BLaER1 treated with 17β-estradiol and CSF1 and Interleukin-3, amounts not matched to agents 10 nM and 100 nM (cell line): ENCODE data around the gene E2F3.

Source experiments
- H3K27ac ChIP-seq, 11 experiments: shearing (Covaris generic); formaldehyde crosslinking; 2 replicates each; pipeline ENCODE4 v1.8.1; 2022
- H3K27me3 ChIP-seq, 11 experiments: shearing (Covaris generic); formaldehyde crosslinking; 2 replicates each; pipeline ENCODE4 v1.8.1; 2022
- H3K36me3 ChIP-seq, 11 experiments: shearing (Covaris generic); formaldehyde crosslinking; 2 replicates each; pipeline ENCODE4 v1.8.1; 2022
- H3K4me1 ChIP-seq, 10 experiments: shearing (Covaris generic); formaldehyde crosslinking; 2 replicates each; pipeline ENCODE4 v1.8.1; 2022
- H3K4me2 ChIP-seq, 11 experiments: shearing (Covaris generic); formaldehyde crosslinking; 2 replicates each; pipeline ENCODE4 v1.8.1; 2022
- H3K4me3 ChIP-seq, 10 experiments: shearing (Covaris generic); formaldehyde crosslinking; 2 replicates each; pipeline ENCODE4 v1.8.1; 2022
- H3K9ac ChIP-seq, 11 experiments: shearing (Covaris generic); formaldehyde crosslinking; 2 replicates each; pipeline ENCODE4 v1.8.1; 2022
- H3K9me3 ChIP-seq, 11 experiments: shearing (Covaris generic); formaldehyde crosslinking; replicated peaks in 1 of 11; 2 replicates each; pipeline ENCODE4 v1.8.1; 2022
- H4K20me1 ChIP-seq, 11 experiments: shearing (Covaris generic); formaldehyde crosslinking; 2 replicates each; pipeline ENCODE4 v1.8.1; 2022
- Cebpa-rat ChIP-seq, 11 experiments: shearing (Covaris generic); IDR thresholded peaks; 2 replicates each; pipeline ENCODE4 v1.8.1; 2022

The E2F3 gene

DNA sequence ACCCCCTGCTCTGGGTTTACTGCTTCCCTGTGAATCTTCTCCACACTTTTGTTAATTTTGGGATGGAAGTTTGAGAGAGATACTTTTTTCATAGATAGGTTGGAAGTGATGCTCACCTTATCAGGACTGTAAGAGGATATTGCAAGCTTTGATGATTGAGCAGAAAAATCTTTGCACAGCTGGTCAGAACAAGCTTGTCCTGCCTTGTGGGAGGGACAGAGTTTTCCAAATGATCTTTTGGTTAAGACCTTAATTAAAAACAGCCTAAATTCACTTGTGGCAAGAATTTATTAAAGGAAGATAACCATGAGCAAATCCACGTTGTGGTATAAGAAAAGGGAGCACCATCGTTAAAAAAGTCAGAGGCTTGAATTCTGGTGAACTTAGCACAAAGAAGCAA, 32.2 kb downstream of the E2F3 start:
- Histone ChIP-seq H3K9ac (no peak overlapping the region), H3K27ac (no peak overlapping the region), H3K36me3 (peaks cover 57 to 100% (median 94%) of the 10 kb centered on the region in 11 experiments), H3K4me3 (no peak overlapping the region), H3K4me1 (no peaks in the 10 kb centered on the region), H4K20me1 (peaks cover 67 to 100% (median 94%) of the 10 kb centered on the region in 11 experiments; a peak in 21 of 22 replicates), H3K27me3 (no peaks in the 10 kb centered on the region), H3K4me2 (no peak overlapping the region), H3K9me3 (peaks cover 5 to 42% (median 21%) of the 10 kb centered on the region in 11 experiments; a peak in 17 of 22 replicates)
- TF ChIP-seq Cebpa-rat (IDR thresholded peaks at IDR 0.05): no peak

DNA sequence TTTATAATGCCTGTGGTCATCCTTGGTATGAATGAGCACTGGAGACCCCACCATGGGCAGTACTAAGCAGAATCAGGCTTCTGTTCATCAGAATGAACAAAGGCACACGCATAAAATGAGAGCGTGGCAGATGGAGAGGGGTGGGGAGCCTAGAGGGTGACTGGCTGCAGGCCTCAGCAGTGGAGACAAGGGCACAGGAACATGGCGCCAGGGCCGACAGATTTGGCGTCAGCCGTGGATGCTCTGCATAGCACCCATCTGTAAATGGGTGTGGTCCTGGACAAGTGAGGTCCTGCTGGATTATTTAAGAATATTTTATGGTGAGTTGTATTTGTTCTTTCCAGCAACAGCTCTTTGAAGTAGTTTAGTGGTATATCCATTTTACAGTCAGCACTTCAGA, 33.1 kb downstream of the E2F3 start:
- Histone ChIP-seq H3K4me1 (no peaks in the 10 kb centered on the region), H3K9ac (no peak overlapping the region), H3K27me3 (no peaks in the 10 kb centered on the region), H3K4me3 (no peak overlapping the region), H3K36me3 (peaks cover 66 to 100% (median 95%) of the 10 kb centered on the region in 11 experiments), H3K9me3 (peaks cover 13 to 43% (median 24%) of the 10 kb centered on the region in 11 experiments; a peak in 19 of 22 replicates), H3K27ac (no peak overlapping the region), H3K4me2 (no peak overlapping the region), H4K20me1 (peaks cover 66 to 100% (median 95%) of the 10 kb centered on the region in 11 experiments; a peak in 21 of 22 replicates)
- TF ChIP-seq Cebpa-rat (IDR thresholded peaks at IDR 0.05): no peak

DNA sequence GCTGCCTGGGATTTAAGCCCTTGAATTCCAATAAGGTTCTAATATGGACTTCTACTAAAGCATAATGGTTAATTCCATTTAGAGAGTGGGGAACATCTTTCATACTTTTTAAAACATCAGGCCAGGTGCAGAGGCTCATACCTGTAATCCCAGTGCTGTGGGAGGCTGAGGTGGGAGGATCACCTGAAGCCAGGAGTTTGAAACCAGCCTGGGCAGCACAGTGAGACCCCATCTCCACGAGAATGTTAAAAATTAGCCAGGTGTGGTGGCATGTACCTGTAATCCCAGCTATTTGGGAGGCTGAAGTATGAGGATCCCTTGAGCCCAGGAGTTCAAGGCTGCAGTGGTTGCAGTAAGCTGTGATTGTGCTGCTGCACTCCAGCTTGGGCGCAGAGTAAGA, 35.0 kb downstream of the E2F3 start:
- H3K4me1 ChIP-seq: no peaks in the 10 kb centered on the region
- peaks cover 16 to 42% (median 20%) of the 10 kb centered on the region in 11 experiments; a peak in 19 of 22 replicates for H3K9me3 ChIP-seq
- peaks cover 70 to 100% (median 96%) of the 10 kb centered on the region in 11 experiments for H3K36me3 ChIP-seq
- no peak overlapping the region for H3K9ac ChIP-seq
- no peak for TF ChIP-seq Cebpa-rat (IDR thresholded peaks at IDR 0.05)
- peaks cover 59 to 100% (median 98%) of the 10 kb centered on the region in 11 experiments; a peak in 21 of 22 replicates for H4K20me1 ChIP-seq
- H3K4me3 ChIP-seq: no peak overlapping the region
- H3K4me2 ChIP-seq: no peak overlapping the region
- no peaks in the 10 kb centered on the region for H3K27me3 ChIP-seq
- no peak overlapping the region for H3K27ac ChIP-seq

DNA sequence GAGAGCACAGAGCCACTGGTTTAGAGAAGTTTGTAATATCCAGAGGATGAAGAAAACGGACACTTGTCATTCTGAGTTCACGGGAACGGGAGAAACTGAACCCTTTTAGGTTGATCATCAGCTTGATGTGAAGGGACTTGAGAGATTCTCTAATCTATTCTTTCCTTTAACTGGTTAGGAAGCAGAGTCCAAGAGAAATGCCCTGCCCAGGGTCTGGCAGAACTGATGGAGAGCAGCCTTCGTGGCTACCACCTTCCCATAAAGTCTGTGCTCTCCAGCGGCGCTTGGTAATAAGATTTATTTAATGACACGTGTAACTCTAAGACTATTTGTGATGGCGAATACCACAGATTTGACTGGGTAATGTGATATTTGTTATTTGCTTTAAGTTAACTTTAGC, 36.0 kb downstream of the E2F3 start:
- no peak overlapping the region for H3K4me3 ChIP-seq
- H4K20me1 ChIP-seq: peaks cover 56 to 100% (median 98%) of the 10 kb centered on the region in 11 experiments; a peak in 21 of 22 replicates
- H3K4me2 ChIP-seq: no peak overlapping the region
- peaks cover 70 to 100% (median 96%) of the 10 kb centered on the region in 11 experiments for H3K36me3 ChIP-seq
- no peak overlapping the region for H3K9ac ChIP-seq
- no peak for TF ChIP-seq Cebpa-rat (IDR thresholded peaks at IDR 0.05)
- H3K9me3 ChIP-seq: peaks cover 12 to 38% (median 20%) of the 10 kb centered on the region in 11 experiments; a peak in 19 of 22 replicates
- no peak overlapping the region for H3K27ac ChIP-seq
- H3K27me3 ChIP-seq: no peaks in the 10 kb centered on the region
- H3K4me1 ChIP-seq: peaks cover 0 to 2% (median 0%) of the 10 kb centered on the region in 10 experiments; a peak in 1 of 20 replicates

DNA sequence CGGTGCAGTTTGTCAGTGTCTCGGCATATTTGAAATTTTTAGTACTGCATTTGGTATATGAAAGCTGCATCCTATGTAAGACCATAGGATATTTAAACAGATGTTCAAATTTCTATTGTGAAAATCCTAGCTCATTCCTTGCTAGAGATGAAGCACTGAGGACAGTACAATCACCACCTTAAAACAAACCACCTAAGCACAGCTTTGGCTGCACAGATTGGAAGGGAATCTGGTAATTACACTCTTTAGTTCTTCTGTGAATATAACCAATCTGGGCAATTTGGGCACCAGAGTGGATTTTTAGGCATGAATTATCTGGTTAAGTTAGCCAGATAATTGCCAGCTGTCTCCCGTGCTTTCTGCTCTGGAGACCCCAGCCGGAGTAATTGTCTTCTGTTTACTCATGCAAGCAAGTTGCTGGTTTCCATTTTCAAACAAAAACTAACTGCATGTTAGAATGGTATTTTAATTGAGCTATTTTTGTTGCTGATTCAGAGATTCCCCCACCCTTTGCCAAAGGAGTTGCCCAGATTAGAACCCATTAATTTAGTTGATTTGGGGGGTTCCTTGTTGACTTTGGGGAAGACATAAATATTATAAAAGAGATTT, 36.9 kb downstream of the E2F3 start:
- Histone ChIP-seq H3K4me3 (no peak overlapping the region), H3K27ac (no peak overlapping the region), H3K9ac (no peak overlapping the region), H3K36me3 (peaks cover 74 to 100% (median 96%) of the 10 kb centered on the region in 11 experiments), H4K20me1 (peaks cover 57 to 100% (median 98%) of the 10 kb centered on the region in 11 experiments; a peak in 21 of 22 replicates), H3K4me1 (peaks cover 0 to 11% (median 0%) of the 10 kb centered on the region in 10 experiments; a peak in 7 of 20 replicates), H3K27me3 (no peaks in the 10 kb centered on the region), H3K4me2 (no peak overlapping the region), H3K9me3 (peaks cover 12 to 38% (median 20%) of the 10 kb centered on the region in 11 experiments; a peak in 19 of 22 replicates)
- TF ChIP-seq Cebpa-rat (IDR thresholded peaks at IDR 0.05): no peak

DNA sequence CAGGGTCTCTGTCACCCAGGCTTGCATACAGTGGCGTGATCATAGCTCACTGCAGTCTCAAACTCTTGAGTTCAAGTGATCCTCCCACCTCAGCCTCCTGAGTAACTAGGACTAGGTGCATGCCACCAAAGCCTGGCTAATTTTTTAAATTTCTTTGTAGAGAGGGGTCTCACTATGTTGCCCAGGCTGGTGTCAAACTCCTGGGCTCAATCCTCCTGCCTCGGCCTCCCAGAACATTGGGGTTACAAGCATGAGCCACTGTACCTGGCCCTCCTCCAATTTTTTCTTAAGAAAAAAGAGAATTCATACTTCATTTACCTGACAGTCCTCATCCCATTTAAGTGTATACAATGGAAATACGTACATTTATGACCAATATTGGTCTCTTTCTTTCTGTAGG, 37.9 kb downstream of the E2F3 start:
- no peak overlapping the region for H3K27ac ChIP-seq

DNA sequence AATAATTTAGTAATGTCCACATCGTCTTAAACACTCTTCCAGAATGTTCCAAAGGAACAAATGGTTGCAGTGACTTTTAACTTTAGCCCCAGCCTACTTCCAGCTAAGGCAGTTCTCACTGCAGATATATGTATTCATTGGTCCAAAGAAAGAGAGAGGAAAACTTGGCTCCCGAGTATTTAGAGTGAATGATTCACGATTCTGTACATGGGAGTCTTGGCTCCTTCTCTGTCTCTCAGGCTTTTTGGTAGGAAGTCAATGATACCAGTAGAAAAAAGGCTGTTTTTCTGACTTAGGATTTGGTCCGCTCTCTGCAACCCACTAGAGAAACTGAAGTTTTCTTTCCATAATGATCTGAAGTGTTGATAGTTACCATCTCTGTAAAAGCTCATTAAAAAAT, 38.6 kb downstream of the E2F3 start:
- Histone ChIP-seq H4K20me1 (peaks cover 60 to 100% (median 99%) of the 10 kb centered on the region in 11 experiments; a peak in 21 of 22 replicates), H3K36me3 (peaks cover 67 to 100% (median 96%) of the 10 kb centered on the region in 11 experiments), H3K4me1 (peaks cover 0 to 28% (median 10%) of the 10 kb centered on the region in 10 experiments; a peak in 14 of 20 replicates), H3K4me2 (no peak overlapping the region), H3K9ac (no peak overlapping the region), H3K27me3 (no peaks in the 10 kb centered on the region), H3K27ac (no peak overlapping the region), H3K4me3 (no peak overlapping the region), H3K9me3 (peaks cover 8 to 31% (median 17%) of the 10 kb centered on the region in 11 experiments; a peak in 19 of 22 replicates)
- TF ChIP-seq Cebpa-rat (IDR thresholded peaks at IDR 0.05): no peak

More for the DNA sequence above, 37.9 kb downstream of the E2F3 start:
- H3K4me3 ChIP-seq: no peak overlapping the region
- no peak overlapping the region for H3K9ac ChIP-seq
- H3K4me2 ChIP-seq: no peak overlapping the region
- no peak for TF ChIP-seq Cebpa-rat (IDR thresholded peaks at IDR 0.05)
- H3K36me3 ChIP-seq: peaks cover 67 to 100% (median 96%) of the 10 kb centered on the region in 11 experiments
- peaks cover 0 to 21% (median 4%) of the 10 kb centered on the region in 10 experiments; a peak in 14 of 20 replicates for H3K4me1 ChIP-seq
- no peaks in the 10 kb centered on the region for H3K27me3 ChIP-seq
- H4K20me1 ChIP-seq: peaks cover 57 to 100% (median 99%) of the 10 kb centered on the region in 11 experiments; a peak in 21 of 22 replicates
- peaks cover 10 to 37% (median 20%) of the 10 kb centered on the region in 11 experiments; a peak in 19 of 22 replicates for H3K9me3 ChIP-seq

DNA sequence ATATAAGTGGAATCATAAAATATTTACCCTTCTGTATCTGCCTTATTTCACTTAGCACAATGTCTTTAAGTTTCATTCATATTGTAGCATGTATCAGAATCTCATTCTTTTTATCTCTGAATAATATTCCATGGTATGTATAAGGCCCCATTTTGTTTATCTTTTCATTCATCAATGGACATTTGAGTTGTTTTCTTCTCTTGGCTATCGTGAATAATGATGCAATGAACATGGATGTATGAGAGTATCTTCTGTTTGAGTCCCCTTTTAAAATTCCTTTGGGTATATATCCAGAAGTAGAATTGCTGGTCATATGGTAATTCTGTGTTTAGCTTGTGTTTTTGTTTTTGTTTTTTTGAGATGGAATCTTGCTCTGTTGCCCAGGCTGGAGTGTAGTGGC, 39.6 kb downstream of the E2F3 start:
- Histone ChIP-seq H4K20me1 (peaks cover 69 to 100% (median 99%) of the 10 kb centered on the region in 11 experiments; a peak in 21 of 22 replicates), H3K4me1 (peaks cover 0 to 38% (median 11%) of the 10 kb centered on the region in 10 experiments; a peak in 14 of 20 replicates), H3K27me3 (no peaks in the 10 kb centered on the region), H3K27ac (no peak overlapping the region), H3K9me3 (peaks cover 8 to 31% (median 16%) of the 10 kb centered on the region in 11 experiments; a peak in 19 of 22 replicates), H3K9ac (no peak overlapping the region), H3K4me3 (no peak overlapping the region), H3K36me3 (peaks cover 77 to 100% (median 97%) of the 10 kb centered on the region in 11 experiments), H3K4me2 (no peak overlapping the region)
- TF ChIP-seq Cebpa-rat (IDR thresholded peaks at IDR 0.05): no peak

DNA sequence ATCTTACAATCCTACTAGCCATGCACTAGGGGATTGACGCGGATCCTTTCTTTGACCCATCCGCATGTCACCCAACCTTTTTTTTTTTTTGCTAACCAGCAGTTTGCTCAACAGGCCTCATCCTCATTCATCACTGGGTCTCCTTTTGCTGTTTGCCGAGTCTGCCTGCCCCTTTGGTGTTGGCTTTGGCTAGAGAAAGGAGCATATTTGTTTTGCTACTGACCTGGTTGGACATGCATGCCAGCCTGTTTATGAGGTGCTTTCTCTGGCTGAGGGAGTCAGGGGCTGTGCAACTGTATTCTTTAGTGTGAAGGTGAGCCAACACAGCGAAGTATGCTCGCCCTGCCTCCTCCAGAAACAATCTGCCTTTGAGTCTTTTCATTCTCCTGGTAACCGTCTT, 40.2 kb downstream of the E2F3 start:
- Histone ChIP-seq H3K27ac (no peak overlapping the region), H3K9ac (no peak overlapping the region), H3K4me3 (no peak overlapping the region), H3K4me2 (no peak overlapping the region), H3K27me3 (no peaks in the 10 kb centered on the region), H4K20me1 (peaks cover 72 to 100% (median 99%) of the 10 kb centered on the region in 11 experiments; a peak in 21 of 22 replicates), H3K4me1 (peaks cover 0 to 44% (median 11%) of the 10 kb centered on the region in 10 experiments; a peak in 14 of 20 replicates), H3K9me3 (peaks cover 8 to 31% (median 16%) of the 10 kb centered on the region in 11 experiments; a peak in 19 of 22 replicates), H3K36me3 (peaks cover 82 to 100% (median 97%) of the 10 kb centered on the region in 11 experiments)
- TF ChIP-seq Cebpa-rat (IDR thresholded peaks at IDR 0.05): no peak
